HCT116 (cell line): ENCODE data around the gene PMEPA1.

ENCODE experiments used
- CEBPB ChIP-seq: IDR thresholded peaks from 2 replicates; pipeline ENCODE4 v1.6.1; 2012; ENCODE audit warnings: low read depth
- CTCF ChIP-seq, 3 experiments: fragments of 200-600 bp in 1 of 3; sonication (generic) in 1 of 3; IDR thresholded peaks in 2 of 3; conservative IDR thresholded peaks in 1 of 3; 2 replicates each; pipeline ENCODE4 v1.5.1; 2012 to 2017; ENCODE audit warnings: low read depth in 2 of 3, low read length in 2 of 3, antibody characterized with exemption in 1 of 3, borderline replicate concordance in 1 of 3, control low read depth in 1 of 3, mild to moderate bottlenecking in 1 of 3, mixed read lengths in 1 of 3, mixed run types in 1 of 3, moderate library complexity in 1 of 3; ENCODE audit not compliant: insufficient read depth in 1 of 3
- EGR1 ChIP-seq: IDR thresholded peaks from 2 replicates; pipeline ENCODE4 v1.6.1; 2012; ENCODE audit warnings: low read depth
- EZH2 ChIP-seq: fragments of 200-600 bp; sonication (generic); IDR thresholded peaks from 2 replicates; pipeline ENCODE4 v1.6.1; 2017; ENCODE audit warnings: antibody characterized with exemption, mixed run types
- JUND ChIP-seq: IDR thresholded peaks from 2 replicates; pipeline ENCODE4 v1.6.1; 2012
- POLR2A ChIP-seq: IDR thresholded peaks from 2 replicates; pipeline ENCODE4 v1.7.0; 2011; ENCODE audit warnings: borderline replicate concordance; ENCODE audit not compliant: insufficient read depth, insufficient read length; ENCODE audit errors: extremely low read depth
- POLR2AphosphoS5 ChIP-seq: IDR thresholded peaks from 2 replicates; pipeline ENCODE4 v1.6.1; 2011; ENCODE audit warnings: mild to moderate bottlenecking, low read depth, low read length, moderate library complexity
- RAD21 ChIP-seq: IDR thresholded peaks from 2 replicates; pipeline ENCODE4 v1.6.1; 2012; ENCODE audit warnings: low read depth, mild to moderate bottlenecking
- SRF ChIP-seq: IDR thresholded peaks from 2 replicates; pipeline ENCODE4 v1.6.1; 2012; ENCODE audit warnings: low read depth
- TCF7L2 ChIP-seq: IDR thresholded peaks from 2 replicates; pipeline ENCODE4 v1.7.0; 2011; ENCODE audit warnings: borderline replicate concordance, inconsistent platforms; ENCODE audit not compliant: insufficient read depth, insufficient read length; ENCODE audit errors: extremely low read depth

DNA sequence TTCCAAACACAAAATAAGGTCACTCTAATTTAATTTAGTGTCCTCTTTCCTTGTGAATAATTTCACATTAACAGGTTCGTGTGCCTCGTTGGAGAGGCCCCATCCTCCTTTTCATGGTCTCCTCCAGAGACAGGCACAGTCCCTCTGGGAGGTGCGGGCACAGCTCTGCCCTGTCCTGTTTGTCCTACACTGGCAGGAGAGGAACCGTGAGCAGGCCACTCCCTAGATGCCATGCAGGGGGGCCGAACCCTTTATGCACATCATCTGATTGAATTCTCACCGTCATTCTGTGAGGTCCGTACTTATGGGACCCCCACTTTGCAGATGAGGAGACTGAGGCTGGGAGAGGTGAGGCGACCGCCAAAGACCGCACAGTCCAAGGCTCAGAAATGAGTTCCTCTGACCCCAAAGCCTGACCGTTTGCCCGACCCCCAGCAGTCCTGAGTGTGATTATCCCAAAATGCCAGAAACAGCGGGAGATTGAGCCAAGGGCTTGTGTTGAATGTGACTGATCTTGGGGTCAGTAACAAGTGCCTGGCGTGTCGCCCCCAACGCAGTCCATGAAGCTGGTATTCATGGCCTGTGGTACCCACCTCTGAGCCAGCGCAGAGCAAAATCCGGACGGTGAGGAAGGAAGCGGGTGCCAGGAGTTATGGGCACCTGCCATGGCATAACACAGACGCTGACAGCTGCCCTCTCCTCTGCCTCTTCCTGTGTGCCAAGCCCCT lies 43.5 kb downstream of the PMEPA1 start:
- no peak for TF ChIP-seq CTCF (IDR thresholded peaks at IDR 0.05 in 2 of 3, conservative IDR thresholded peaks at IDR 0.05 in 1 of 3; ENCODE audit: borderline replicate concordance in 1 of 3, insufficient read depth in 1 of 3, low read depth in 2 of 3, low read length in 2 of 3)
- no peak for TF ChIP-seq TCF7L2
- no peak for TF ChIP-seq CEBPB
- TF ChIP-seq EZH2 = no peak
- no peak for TF ChIP-seq SRF
- TF ChIP-seq RAD21 = no peak
- no peak for TF ChIP-seq JUND
- no peak for TF ChIP-seq POLR2A
- TF ChIP-seq POLR2AphosphoS5 = no peak
- no peak for TF ChIP-seq EGR1
